EL (cell line): ENCODE results near the gene IGFN1.
A peak's percentile ranks its signal among the peaks of the same experiment; 100 is the strongest.

Experiments
- DNase-seq: peaks from one replicate; pipeline ENCODE4 v3.0.0-alpha.2; 2016

IGFN1 gene

GRCh38 chr1:201186192-201186591 is 4.4 kb upstream of the IGFN1 start:
- DNase-seq = no peak

GRCh38 chr1:201189085-201189484 is 1.5 kb upstream of the IGFN1 start:
- DNase-seq = no peak

- no peak for DNase-seq
These were observed 619 bp upstream of the IGFN1 start for GRCh38 chr1:201190005-201190404.

GRCh38 chr1:201191653-201192260 is 1.1 kb downstream of the IGFN1 start:
- DNase-seq = peak; percentile 93

GRCh38 chr1:201192261-201192788 is 1.7 kb downstream of the IGFN1 start:
- DNase-seq = no peak

- no peak for DNase-seq
These were observed 3.4 kb downstream of the IGFN1 start for GRCh38 chr1:201194046-201194445.

GRCh38 chr1:201198598-201198997 is 8.0 kb downstream of the IGFN1 start:
- no peak for DNase-seq

- no peak for DNase-seq
These were observed 14.4 kb downstream of the IGFN1 start for GRCh38 chr1:201205036-201205435.

GRCh38 chr1:201206176-201206575 is 15.6 kb downstream of the IGFN1 start:
- DNase-seq = no peak

GRCh38 chr1:201207046-201207445 is 16.4 kb downstream of the IGFN1 start:
- DNase-seq = no peak

GRCh38 chr1:201208236-201208635 is 17.6 kb downstream of the IGFN1 start:
- DNase-seq = no peak

GRCh38 chr1:201212056-201212455 is 21.4 kb downstream of the IGFN1 start:
- DNase-seq = no peak

- DNase-seq = no peak
These were observed 21.9 kb downstream of the IGFN1 start for GRCh38 chr1:201212461-201213055.

- no peak for DNase-seq
These were observed 22.6 kb downstream of the IGFN1 start for GRCh38 chr1:201213106-201213770.

GRCh38 chr1:201213926-201214325 is 23.3 kb downstream of the IGFN1 start:
- no peak for DNase-seq

GRCh38 chr1:201214461-201214860 is 23.8 kb downstream of the IGFN1 start:
- no peak for DNase-seq

GRCh38 chr1:201214886-201215285 is 24.3 kb downstream of the IGFN1 start:
- no peak for DNase-seq

GRCh38 chr1:201215531-201216357 is 25.1 kb downstream of the IGFN1 start:
- DNase-seq = no peak

- DNase-seq = no peak
These were observed 25.9 kb downstream of the IGFN1 start for GRCh38 chr1:201216395-201217085.

- no peak for DNase-seq
These were observed 26.5 kb downstream of the IGFN1 start for GRCh38 chr1:201217146-201217545.

GRCh38 chr1:201217851-201218250 is 27.2 kb downstream of the IGFN1 start:
- no peak for DNase-seq

GRCh38 chr1:201218409-201218808 is 27.8 kb downstream of the IGFN1 start:
- no peak for DNase-seq
